ENCODE measurements around the gene LTBP1.
A peak's percentile ranks its signal among the peaks of the same experiment; 100 is the strongest.
"Not testable (repeated sequence)": the region's sequence is repeated elsewhere in the genome, so short reads cannot be mapped to it uniquely, and the experiment has no call there.

Gene LTBP1

DNA sequence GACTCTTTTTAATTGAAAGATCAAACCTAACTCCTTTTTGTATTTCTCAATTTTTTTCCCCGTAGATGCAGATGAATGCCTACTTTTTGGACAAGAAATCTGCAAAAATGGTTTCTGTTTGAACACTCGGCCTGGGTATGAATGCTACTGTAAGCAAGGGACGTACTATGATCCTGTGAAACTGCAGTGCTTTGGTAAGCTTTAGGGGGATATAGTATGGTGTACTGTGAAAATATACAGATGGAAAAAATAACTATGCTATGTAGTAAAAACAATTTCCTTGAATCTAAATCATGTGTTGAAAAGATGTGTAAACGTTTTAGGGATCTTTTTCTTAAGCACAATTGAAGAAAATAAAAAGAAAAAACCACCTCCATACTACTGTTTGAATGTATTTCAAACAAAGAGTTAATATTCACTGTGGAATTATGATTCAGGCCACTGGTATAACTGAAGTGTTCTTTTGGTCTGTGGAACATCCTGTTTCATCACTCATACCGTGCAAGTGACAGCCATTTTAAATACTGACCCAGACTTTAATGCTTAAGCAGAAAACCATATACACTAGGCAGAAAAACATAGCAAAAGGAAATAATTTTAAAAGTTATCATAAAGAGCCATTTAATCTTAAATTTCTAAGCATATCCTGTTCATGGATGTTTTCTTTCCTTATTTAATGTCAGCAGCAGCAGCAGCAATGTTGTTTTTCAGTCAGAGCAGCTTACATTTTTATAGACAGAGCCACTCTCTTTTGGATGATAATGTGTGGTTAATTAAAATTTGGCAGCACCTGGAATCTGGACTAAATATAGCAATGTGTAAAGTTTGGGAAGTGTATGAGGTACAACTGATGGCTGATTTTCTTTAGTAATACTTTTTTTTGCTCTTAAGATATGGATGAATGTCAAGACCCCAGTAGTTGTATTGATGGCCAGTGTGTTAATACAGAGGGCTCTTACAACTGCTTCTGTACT, 416.9 kb downstream of the LTBP1 start:
- no peak for DNase-seq

DNA sequence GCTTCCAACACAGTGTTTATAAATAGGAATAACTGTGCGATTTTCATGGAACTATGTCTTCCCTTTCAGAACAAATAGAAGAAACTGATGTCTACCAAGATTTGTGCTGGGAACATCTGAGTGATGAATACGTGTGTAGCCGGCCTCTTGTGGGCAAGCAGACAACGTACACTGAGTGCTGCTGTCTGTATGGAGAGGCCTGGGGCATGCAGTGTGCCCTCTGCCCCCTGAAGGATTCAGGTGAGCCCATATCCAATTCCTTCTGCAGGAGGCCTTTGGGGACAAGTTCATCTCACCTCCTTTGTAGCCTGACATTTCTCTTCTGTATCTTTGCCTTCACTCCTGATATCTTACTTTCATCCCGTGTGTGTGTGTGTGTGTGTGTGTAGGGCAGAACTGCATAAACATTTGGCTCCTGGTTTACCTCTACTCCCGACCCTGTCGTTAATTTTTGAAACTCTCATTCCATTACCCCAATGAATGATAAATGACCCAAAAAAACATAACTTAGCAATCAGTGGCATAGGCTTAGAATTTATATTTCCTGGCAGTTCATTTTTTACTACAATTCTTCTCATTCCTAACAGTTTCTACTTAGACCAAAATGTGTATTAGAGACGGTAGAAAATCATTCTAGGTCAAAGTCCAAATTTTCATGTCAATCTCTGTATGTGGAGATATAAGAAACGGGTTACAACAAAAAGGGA, 418.7 kb downstream of the LTBP1 start:
- no peak for DNase-seq

DNA sequence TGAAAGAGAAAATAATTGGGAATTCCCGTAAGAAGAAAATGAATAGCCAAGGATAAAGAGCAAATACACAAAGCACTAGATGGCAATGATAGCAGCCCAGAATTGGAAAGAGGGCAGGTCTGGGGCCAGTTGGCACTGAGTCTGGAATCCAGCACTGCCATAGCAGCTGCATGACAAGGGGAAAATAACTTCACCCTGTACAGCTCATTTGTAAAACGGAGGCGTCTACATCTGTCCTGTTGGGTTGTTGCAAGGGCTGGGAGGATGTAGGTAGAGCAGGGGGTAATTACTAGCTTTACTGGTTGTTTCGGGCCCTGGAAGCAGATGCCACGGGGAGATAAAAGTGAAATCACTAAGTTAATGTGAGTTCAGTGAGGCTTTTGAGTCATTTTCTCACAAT, 419.7 kb downstream of the LTBP1 start:
- no peak for DNase-seq

DNA sequence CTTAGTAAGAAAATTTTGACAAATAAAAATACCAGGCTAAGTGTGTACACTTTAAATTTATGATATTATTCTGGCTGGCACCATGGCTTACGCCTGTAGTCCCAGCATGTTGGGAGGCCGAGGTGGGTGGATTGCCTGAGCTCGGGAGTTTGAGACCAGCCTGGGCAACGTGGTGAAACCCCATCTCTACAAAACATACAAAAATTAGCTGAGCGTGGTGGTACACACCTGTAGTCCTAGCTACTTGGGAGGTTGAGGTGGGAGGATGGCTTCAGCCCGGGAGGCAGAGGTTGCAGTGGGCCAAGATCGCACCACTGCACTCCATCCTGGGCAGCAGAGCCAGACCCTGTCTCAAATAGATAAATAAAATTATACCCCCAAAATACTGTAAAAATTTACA, 421.8 kb downstream of the LTBP1 start:
- DNase-seq: not testable (repeated sequence)

DNA sequence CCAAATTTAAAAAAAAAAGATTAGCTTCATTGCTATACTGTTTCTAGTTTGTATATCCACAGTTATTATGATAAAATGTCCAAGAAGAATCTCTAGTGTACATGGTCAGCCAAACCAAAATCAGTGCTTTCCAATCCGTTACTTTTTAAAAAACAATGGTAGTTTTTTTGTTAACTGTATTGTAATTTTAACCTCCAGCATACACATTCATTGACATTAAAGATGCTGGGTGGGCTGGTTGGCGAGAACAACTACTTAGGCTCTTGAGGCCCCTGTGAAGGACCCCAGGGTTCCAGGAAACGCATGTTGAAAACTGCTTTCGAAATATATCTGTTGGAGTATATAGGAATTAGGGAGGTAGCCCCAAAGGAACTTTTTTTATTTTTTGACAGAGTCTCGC, 422.4 kb downstream of the LTBP1 start:
- DNase-seq: no peak

DNA sequence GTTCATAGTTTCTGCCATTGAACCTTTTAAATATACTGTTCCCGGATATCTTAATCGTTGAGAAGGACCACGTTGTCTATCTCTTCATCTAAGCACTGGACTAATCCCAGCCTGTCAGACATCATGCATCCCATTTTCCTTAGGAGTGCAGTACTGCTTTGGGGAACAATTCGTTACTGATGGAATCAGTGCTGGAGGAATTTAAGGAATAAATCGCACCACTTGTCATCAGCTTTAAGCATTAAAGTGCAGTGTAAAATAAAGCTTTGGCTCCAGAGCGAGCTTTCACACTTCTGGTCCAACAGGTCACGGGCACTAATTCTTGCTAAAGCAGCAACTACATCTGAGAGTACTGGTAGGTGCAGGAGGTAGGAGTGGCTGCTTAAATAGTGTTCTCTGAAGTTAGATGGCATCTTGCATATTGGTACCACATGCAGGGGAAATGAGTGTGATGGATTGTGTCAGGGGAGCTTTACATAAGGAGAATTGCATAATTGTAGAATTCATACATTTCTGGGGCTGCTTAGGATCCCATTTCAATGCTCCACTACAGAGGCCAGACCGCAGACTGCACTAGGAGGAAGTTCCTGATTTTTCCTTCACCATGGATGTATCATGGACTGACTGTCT, 424.0 kb downstream of the LTBP1 start:
- no peak for DNase-seq

DNA sequence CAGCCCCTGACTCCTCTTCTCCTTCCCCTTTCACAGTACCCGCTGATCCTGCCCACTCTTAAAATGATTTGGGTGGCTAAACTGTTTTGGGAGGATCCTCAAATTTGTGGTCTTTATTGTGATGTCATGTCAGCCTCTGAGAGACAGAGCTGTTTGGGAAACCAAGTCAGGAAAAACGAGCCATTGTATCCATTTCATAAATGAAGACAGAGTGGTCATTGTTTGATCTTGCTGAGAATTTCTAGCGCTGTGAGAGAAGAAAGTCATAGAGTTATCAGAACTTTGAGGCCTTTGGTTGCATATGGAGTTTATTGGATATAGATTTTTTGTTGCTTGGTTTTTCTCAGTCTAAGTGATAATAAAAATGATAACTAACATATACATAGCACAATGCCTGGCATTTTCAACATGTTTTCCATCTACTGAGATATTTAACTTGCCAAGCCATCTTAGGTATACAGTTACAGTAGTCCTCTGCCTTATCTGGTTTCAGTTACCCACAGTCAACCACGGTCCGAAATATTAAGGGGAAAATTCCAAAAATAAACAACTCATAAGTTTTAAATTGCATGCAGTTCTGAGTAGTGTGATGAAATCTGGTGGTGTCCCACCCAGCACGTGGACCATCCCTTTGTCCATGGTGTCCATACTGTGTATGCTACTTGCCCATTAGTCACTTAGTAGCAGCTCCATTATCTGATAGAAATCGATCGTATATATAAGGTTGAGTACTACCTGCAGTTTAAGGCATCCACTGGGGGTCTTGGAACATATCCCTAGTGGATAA, 424.7 kb downstream of the LTBP1 start:
- DNase-seq: no peak

DNA sequence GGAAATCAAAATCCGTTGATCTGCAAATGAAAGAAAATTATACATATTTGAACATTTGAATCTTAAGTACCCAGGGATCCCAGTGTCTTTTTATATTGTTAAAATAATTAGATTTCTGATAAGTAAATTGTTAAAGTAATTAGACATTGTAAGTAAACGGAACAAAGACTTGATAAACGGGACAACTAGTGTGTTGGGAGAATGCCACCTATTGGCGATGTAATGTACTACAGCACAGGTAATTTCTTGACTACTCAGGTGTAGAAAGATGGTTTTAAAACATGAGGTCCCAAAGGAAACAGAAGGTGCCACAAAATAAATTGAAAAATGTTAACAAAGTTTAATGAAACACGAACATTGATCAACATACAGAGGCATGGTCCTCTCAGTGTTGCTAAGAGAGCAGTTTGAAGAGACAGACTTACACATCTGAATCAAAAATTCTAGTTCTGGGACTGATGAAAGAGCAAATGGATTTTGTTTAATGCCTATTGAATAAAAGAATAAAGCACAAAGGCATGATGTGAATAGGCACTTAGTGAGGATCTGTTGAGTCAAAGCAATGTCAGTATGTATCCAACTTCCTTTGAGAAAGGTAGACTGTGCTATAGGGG, 426.3 kb downstream of the LTBP1 start:
- peak; percentile 19 for DNase-seq

DNA sequence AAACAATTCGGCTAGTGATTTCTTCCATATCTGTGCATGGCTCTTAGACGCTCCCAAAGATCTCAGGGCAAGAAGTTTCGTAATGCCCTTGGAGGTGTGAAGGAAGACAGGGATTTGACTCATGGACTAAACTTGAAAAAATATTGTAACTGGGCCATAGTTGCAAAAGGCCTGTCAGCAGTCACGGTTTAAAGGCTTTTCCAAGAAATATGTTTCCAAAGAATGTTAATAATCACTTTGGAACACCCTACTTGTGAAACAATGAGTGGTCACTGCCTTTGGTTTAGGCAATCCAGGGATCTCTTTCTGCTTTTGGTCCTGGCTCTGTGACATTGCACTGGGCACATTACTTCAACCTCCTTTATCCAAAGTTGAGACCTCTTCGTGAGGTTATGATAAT, 427.2 kb downstream of the LTBP1 start:
- DNase-seq: no peak

DNA sequence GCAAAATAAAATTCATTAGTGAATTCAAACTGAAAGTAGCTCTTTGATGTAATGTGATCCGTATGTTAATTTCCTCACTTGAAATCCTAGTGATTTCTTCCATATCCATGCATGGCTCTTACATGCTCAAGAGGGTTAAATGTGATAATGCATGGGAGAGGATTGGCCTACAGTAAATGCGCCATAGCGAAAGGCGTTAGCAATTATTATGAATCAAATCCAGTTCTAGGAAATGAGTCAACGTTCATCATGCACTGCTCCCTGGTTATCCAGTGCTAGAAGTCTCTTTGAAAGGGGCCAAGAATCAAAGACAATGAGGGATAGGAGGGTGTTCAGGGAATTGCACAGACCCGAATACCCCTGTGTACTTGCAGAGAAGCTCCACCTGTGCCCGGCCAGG, 428.3 kb downstream of the LTBP1 start:
- DNase-seq: no peak

DNA sequence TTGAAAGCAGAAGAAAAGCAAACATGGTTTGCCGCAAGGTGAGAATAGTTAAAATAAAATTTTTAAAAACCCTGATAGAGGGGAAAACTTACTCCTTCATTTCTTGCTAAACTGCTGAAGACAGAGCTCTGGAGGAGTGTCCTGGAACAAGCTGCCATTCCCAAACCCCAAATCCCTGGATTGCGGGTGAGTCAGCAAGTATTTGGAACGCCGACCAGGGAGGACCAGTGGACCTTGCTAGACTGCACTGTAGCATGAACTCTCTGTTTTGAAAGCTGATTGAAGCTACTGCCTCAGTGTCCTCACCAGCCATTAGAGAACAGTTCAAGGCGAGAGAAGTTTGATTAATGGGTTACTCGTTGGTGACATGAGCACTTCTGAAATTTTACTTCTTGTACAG, 430.3 kb downstream of the LTBP1 start:
- DNase-seq: no peak

DNA sequence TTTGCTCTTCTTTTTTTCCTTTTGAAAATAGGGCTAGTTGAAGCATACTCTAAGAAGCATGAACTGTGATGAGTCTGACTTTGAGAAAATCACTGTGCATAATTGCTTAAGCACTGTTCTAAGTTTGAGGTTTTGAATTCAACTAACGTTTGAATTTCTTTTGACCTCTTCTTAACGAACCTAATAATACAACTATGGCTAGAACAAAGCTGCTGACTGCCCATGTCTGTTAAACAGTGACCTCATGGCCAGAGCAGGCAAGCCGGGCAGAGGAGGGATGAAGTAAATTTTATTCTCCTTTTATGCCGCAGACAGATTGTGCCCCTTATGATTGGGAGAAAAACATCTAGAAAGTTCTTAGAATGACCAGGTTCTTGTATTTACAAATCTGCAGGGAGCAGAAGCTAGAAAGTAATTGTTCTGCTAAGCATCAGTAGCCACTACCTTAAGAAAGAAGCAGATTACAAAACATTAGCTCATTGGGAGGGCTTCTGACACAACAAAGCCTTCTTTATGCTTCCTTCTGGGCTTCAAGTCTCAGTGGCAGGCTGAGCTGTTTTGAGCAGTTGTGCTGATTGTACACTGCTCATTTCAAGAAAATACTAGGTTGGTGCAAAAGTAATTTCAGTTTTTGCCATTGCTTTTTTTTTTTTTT, 431.9 kb downstream of the LTBP1 start:
- no peak for DNase-seq

DNA sequence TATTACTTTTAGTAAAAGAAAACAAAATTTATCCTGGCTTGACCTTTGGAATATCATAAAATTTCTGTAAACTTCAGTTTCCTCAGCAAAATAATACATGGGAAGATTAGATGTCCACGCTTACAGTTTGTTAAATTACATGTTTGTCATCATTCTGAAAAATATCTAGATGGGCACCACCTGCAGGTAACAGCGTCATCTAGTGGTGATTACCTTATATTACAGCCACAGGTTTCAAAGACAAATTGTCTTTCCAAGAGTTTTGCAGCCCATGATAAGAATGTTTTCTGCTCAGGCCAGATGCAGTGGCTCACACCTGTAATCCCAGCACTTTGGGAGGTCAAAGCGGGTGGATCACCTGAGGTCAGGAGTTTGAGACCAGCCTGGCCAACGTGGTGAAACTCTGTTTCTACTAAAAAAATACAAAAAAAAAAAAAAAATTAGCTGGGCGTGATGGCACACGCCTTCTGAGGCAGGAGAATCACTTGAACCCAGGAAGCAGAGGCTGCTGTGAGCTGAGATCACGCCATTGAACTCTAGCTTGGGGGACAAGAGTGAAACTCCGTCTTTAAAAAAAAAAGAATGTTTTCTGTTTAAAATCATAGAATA, 433.4 kb downstream of the LTBP1 start:
- no peak for DNase-seq

DNA sequence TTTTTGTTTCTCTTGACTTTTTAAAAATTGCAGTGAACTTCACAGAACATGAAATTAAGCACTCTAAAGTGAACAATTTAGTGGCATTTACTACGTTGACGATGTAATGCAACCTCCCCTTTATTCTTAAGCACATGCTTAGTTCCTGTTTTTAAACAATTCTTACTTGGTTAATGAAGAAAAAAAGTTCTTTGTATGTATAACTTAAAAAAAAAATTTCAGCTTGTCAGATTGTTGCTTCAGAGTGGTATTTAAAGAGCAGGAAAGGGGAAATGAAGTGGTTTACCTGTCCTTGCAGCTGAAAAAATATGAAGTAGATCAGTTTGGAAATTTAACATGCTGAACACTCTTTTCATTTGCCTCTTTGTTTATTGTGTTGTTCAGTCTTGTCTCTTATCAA, 434.0 kb downstream of the LTBP1 start:
- DNase-seq: no peak

DNA sequence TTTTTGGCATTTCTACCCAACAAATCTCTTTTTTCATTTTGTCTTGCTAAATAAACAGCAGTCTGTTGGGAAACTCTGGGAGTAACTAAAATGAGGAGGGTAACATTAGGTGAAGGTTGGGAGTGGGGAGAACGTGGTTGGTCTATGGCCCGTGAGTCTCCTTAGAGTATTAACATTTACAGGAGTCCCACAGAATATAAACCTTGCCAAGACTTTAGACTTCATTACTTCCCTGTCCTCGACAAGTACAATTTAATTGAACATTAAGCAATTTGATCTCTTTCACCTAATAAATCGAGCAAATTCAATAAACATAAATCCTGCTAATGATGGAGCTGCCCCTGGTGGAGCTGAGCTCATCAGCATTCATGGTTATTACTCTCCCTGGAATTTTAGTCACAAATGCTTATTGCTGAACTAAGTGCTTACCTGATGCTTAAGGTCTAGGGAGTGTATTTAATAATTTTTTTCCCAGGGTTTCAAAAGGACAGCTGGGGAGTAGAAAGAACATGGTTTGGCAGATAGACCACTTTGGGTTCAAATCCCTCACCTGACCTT, 434.6 kb downstream of the LTBP1 start:
- no peak for DNase-seq

DNA sequence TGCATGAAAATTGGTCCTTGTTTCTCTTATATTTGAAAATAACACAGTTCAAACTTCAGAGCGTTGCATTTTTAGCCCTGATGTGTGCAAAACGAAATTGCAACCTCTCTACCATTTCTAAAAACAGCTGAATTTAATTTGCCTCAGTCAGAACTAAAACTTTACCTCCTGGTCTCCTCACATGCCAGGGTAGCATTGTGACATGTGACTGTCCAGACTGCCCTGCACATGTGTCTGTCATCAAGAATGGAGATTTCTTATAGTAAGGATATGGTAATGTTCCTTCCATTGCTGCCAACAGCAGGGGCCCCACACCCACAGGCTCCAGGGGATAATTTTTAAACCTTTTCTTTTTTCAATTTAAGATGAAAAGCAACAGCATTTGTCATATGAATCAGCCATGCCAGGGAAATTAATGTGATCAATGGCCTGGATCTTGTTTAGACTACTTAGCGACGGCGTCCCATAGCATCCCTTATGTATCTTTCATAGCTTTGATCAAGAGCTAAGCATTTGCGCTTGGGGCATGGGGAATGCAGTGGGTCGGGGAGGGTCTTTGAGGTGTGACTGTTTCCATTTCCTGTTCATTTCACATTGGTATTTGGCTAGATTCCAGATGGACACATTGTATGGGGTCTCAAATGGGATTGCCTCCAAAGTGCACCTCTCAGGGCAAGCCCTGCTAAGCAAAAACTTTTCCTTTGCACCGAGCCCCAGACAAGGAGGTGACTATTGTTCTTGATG, 437.3 kb downstream of the LTBP1 start:
- DNase-seq: no peak

DNA sequence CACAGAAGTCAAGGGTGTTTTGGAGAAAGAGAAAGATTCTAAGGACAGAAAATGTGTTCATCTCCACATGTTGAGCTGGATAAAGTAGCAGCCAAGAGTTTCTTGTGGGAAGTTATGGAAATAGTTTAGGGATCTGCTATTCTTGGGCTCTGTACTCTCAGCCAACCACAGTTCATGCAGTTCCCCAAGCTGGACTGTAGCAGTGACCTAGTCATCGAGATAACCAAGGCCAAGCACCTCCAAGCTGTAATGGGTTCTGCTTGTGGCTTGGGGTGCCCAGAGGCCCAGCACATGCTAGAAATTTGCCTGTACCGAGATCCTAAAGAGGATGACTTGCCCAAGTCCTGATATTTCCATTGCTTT, 437.8 kb downstream of the LTBP1 start:
- no peak for DNase-seq

DNA sequence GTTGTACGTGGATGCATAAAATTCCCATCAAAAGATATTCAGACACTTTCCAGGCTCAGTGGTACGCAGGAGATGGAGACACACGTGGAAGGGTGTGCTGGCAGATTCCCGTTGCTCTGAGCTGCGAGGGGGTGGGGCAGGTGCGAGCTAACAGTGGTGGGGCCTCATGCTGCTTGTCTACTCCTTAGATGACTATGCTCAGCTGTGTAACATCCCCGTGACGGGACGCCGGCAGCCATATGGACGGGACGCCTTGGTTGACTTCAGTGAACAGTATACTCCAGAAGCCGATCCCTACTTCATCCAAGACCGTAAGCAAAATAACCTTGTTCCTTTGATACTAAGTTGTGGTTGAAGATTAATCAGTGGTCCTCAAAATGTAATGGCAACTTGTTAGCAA, 442.2 kb downstream of the LTBP1 start:
- no peak for DNase-seq

DNA sequence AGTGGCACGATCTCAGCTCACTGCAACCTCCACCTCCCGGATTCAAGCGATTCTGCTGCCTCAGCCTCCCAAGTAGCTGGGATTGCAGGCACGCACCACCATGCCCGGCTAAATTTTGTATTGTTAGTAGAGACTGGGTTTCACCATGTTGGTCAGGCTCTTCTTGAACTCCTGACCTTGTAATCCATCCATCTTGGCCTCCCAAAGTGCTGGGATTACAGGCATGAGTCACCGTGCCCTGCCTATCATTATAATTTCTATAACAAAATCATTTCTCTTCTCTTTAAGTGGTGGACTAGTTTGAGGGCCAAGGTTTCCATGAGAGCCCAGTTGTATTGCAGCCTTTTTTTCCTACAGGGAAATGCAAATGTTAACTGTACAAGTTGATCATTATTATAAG, 442.9 kb downstream of the LTBP1 start:
- not testable (repeated sequence) for DNase-seq

DNA sequence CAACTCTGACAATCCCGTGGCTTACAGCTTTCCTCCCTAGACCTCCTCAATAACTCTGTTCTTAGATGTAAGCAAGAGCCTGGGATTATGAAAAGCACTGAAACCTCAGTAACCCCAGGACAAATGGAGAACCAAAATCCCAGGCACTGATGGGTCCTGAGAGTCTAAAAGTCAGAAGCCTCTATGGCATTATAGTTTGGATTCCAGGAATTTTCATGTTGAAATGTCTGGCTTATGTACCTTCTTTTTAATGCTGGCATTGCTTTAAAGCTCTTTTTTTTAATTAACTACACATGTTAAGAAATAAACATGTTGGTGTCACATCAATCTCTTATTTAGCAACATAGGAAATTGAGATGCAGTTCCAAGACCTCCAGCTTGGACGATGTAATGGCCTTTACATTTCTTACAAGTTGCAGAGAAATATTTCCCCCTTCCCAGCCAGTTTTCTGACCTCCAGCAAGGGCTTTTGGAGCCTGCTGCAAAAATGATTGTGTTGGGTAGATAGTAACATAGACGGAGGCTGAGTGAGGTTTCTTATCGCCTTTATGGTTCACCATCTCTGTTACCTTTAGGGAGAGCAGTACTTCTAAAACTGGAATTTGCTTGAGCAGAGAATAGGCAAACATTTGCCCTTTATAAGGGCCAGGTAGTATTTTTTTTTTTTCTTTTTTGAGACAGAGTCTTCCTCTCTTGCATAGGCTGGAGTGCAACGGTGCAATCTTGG, 444.9 kb downstream of the LTBP1 start:
- no peak for DNase-seq

Data from central memory CD4-positive, alpha-beta T cell (primary cell).